Measurements from ENCODE around the gene COL28A1. TPM values are rescaled to one million over a fixed set of nuclear protein-coding genes. Genes with fewer than 3 reads are reported as not detected.
A peak's percentile ranks its signal among the peaks of the same experiment; 100 is the strongest.

Gene COL28A1
- total RNA-seq, 3 donors from 2014 or later (not counting 1 experiment from before 2014, with no cell fraction given): 0.28 to 0.84 (median 0.45) TPM

GRCh38 chr7:7568553-7568952 lies 32.9 kb upstream of the COL28A1 start:
- Mint-ChIP-seq H3K9me3 (no peaks in the 10 kb centered on the region), H3K27ac (peak overlapping the region in 1 of 2 donors; percentile 66), H3K4me3 (peak overlapping the region; percentile 87), H3K36me3 (no peaks in the 10 kb centered on the region), H3K4me1 (peaks cover 37 to 38% of the 10 kb centered on the region in 2 donors), H3K27me3 (ENCODE audit: low read depth in 2 of 2) (no peaks in the 10 kb centered on the region)
- no peak for DNase-seq
- no peak for TF ChIP-seq CTCF (IDR thresholded peaks at IDR 0.05)
- Histone ChIP-seq H3K27me3 (ENCODE audit: control insufficient read depth, insufficient read depth, low read length) (no peaks in the 10 kb centered on the region), H3K36me3 (ENCODE audit: control insufficient read depth, insufficient read depth, low read length) (peaks cover 6% of the 10 kb centered on the region), H3K27ac (ENCODE audit: low read length) (peak overlapping the region; percentile 81), H3K4me3 (ENCODE audit: low read length) (no peak overlapping the region), H3K4me1 (ENCODE audit: control insufficient read depth, insufficient read depth, low read length) (peaks cover 14% of the 10 kb centered on the region), H3K9me3 (ENCODE audit: control insufficient read depth, insufficient read depth, low read length) (no peaks in the 10 kb centered on the region)
- 70% methylated on average over 3 of the region's 4 CpGs for WGBS (ENCODE audit: insufficient coverage)
- no peak for ATAC-seq
- intact Hi-C loops (cut with micrococcal nuclease): no loop called here

GRCh38 chr7:7567898-7568531 lies 32.3 kb upstream of the COL28A1 start:
- TF ChIP-seq CTCF (IDR thresholded peaks at IDR 0.05): no peak
- H3K4me3 ChIP-seq (ENCODE audit: low read length): peak overlapping the region; percentile 85
- DNase-seq: peak in 1 of 2 donors; percentile 11
- H3K27me3 Mint-ChIP-seq (ENCODE audit: low read depth in 2 of 2): no peaks in the 10 kb centered on the region
- intact Hi-C loops (cut with micrococcal nuclease): loop anchor here (1.0 to 2.0 kb wide), 2 partner anchors 72 to 385 kb away; partner anchors contain the start of genes C1GALT1 and UMAD1
- H3K9me3 ChIP-seq (ENCODE audit: control insufficient read depth, insufficient read depth, low read length): no peaks in the 10 kb centered on the region
- H3K9me3 Mint-ChIP-seq: no peaks in the 10 kb centered on the region
- peaks cover 4% of the 10 kb centered on the region for H3K36me3 ChIP-seq (ENCODE audit: control insufficient read depth, insufficient read depth, low read length)
- H3K4me3 Mint-ChIP-seq: peak overlapping the region; percentile 87
- peaks cover 14% of the 10 kb centered on the region for H3K4me1 ChIP-seq (ENCODE audit: control insufficient read depth, insufficient read depth, low read length)
- H3K27ac ChIP-seq (ENCODE audit: low read length): peak overlapping the region; percentile 92
- WGBS (ENCODE audit: insufficient coverage): 78% methylated on average over 1 of the region's 2 CpGs
- no peak for ATAC-seq
- no peaks in the 10 kb centered on the region for H3K36me3 Mint-ChIP-seq
- H3K27me3 ChIP-seq (ENCODE audit: control insufficient read depth, insufficient read depth, low read length): no peaks in the 10 kb centered on the region
- peaks cover 37 to 38% of the 10 kb centered on the region in 2 donors for H3K4me1 Mint-ChIP-seq
- peak overlapping the region in 1 of 2 donors; percentile 66 for H3K27ac Mint-ChIP-seq

- under 1% methylated on average over 96 of the region's 96 CpGs for WGBS (ENCODE audit: insufficient coverage)
- Mint-ChIP-seq H3K4me3 (peak within 1 kb of the TSS; percentile 87), H3K4me1 (peaks cover 37 to 38% of the 10 kb centered on the region in 2 donors), H3K36me3 (no peaks in the 10 kb centered on the region), H3K9me3 (no peaks in the 10 kb centered on the region), H3K27ac (peak within 1 kb of the TSS in 1 of 2 donors; percentile 66), H3K27me3 (ENCODE audit: low read depth in 2 of 2) (no peaks in the 10 kb centered on the region)
- intact Hi-C loops (cut with micrococcal nuclease): loop anchor here (1.0 to 2.0 kb wide), 2 partner anchors 73 to 384 kb away; partner anchors contain the start of genes C1GALT1 and UMAD1
- no peak for TF ChIP-seq CTCF (IDR thresholded peaks at IDR 0.05)
- DNase-seq: peak; percentile 87 to 92
- Histone ChIP-seq H3K4me3 (ENCODE audit: low read length) (peak within 1 kb of the TSS; percentile 85), H3K27ac (ENCODE audit: low read length) (peak within 1 kb of the TSS; percentile 92), H3K36me3 (ENCODE audit: control insufficient read depth, insufficient read depth, low read length) (peaks cover 2% of the 10 kb centered on the region), H3K27me3 (ENCODE audit: control insufficient read depth, insufficient read depth, low read length) (no peaks in the 10 kb centered on the region), H3K4me1 (ENCODE audit: control insufficient read depth, insufficient read depth, low read length) (peaks cover 14% of the 10 kb centered on the region), H3K9me3 (ENCODE audit: control insufficient read depth, insufficient read depth, low read length) (no peaks in the 10 kb centered on the region)
- peak; percentile 93 to 96 (median 94) for ATAC-seq
Measured at GRCh38 chr7:7566651-7567611, 31.3 kb upstream of the COL28A1 start, which contains the start of gene MIOS. Gene MIOS (plus strand): TSS chr7:7566884. CDS start chr7:7572476, 5,592 bp downstream.

All from natural killer cell (primary cell).